NCI-H345 treated with DMSO at 0.1 percent for 48 hours (cell line): ENCODE data around the gene FLAD1.

Source experiments
- DNase-seq: peaks from one replicate; lab custom pipeline; 2025; ENCODE audit not compliant: unreplicated experiment; lab: John Stamatoyannopoulos, UW

Gene FLAD1

GRCh38 chr1:154982897-154983648 is at the start of gene FLAD1:
Gene FLAD1 (plus strand): TSS chr1:154983344. CDS start chr1:154983695, 351 bp downstream.
- DNase-seq: peak; percentile 100

GRCh38 chr1:154934358-154934948 is 48.7 kb upstream of the FLAD1 start:
- DNase-seq: no peak

GRCh38 chr1:154935749-154936554 is 47.2 kb upstream of the FLAD1 start:
- no peak for DNase-seq

DNA sequence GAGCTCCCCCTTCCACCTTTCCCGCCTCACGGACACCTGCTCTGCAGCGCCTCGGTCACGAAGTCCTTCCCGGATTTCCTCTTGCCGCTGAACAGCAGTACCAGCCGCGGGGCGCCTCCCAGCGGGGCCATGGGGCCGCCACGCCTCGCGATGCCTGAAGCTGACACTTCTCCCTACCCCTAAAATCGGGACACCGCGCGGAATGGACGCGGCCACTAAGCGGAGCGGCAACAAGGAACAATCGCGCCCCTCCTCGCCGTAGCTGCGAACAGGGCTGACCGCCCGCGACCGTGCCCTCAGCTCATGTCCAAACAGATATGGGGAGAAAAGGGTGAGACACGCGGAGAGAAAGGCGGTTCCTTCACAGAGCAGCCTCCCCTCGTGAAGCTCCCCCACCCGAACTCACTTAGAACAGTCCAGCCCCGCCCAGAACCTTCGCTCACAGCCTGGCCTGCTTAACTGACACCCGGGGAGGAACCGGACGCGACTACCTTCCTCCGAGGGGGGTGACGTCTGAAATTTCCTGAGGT is 46.5 kb upstream of the FLAD1 start, which contains the start of gene PMVK:
PMVK (minus strand) TSS at position 165 of the 530 bp plus-strand sequence; CDS start at position 131, 34 bp downstream.
- DNase-seq: peak; percentile 99

GRCh38 chr1:154937085-154937987 is 45.8 kb upstream of the FLAD1 start:
- DNase-seq: peak; percentile 99

DNA sequence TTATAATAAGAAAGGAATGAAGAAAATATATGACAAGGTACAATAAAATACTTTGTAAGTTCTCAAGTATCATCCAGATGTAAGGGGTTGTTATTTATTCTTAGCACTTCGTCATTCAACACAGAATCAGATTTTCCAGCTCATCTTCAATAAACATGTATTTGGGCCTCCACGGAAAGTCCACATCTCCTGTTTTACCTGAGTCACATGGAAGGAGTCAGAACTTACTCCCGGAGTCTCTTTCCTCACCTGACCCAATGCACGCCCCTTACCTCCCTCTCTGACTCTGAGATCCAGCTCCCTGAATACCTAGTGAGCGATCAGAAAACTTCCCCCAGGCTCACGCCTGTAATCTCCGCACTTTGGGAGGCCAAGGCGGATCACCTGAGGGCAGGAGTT is 45.2 kb upstream of the FLAD1 start:
- no peak for DNase-seq

DNA sequence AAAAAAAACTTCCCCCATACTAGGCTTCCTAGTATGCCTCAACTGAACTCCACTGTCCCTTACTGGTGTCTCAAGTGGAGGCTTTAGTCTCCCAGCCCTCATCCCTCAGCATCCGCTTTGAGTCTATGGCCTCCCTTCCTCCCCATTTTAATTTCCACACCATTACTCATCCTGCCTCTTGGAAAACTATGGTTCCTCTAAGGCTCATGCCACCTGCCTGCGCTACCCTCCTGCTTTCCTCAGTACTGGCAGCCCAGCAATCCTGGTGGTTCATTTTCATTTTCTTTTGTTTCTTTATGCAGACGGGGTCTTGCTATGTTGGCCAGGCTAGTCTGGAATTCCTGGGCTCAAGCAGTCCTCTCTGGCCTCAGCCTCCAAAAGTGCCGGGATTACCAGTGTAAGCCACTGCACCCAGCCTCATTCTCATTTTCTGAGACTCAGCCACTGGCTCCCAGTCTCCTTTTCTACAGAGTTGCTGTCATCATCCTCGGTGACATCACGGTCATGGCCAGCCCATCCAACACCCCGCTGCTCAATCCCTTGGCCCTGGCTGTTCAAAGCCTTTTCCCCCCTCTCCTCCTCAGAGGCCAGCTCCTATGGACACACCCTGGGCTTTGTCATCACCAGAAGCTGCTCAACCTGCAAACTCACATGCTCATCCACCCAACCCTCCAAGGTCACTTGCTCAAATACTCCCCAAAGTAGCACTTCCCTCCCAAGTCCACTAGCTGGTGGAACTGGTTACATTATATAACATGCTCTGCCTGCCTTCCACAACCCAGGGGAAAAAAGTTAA is 44.3 kb upstream of the FLAD1 start:
- no peak for DNase-seq

DNA sequence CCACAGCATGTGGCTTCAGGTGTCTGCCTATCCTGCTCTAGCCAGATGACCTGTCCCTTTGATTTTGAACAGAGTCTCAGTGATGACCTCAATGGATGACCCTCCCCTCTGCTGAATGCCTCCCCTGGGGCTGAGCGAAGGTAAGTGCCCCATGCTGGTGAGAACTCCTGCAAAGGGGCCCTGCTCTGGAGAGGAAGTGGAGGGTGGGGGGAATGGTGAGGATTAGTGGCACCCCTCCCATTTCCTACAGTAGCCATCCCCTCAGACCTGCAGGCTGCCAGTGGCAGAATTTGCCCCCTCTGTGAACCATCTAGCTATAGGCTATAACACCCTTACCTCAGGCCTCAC is 43.0 kb upstream of the FLAD1 start:
- DNase-seq: no peak

DNA sequence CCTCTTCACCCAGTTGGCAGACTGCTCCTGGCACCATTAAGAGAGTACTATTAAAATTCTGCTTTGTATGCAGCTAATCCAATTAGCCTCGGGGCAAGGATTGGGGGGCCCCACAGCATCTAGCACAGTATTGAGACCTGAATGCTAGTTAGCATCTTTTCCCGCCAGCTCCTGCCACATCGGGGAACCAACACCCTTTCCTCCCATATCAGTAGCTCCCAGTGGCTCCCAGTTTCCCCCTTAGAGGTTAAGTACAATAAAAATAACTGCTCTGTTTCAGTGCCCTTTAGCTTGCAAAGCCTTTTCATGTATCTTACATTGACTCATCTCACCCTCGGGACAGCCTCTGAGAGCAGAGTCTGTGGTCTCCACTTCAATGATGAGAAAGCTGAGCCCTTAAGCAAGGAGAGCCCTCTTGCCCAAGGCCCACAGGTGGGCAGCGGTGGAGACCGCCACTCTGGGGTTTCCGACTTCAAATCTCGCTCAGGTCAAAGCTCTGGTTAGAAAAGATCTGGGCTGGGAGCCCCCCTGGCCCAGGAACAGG is 42.4 kb upstream of the FLAD1 start:
- no peak for DNase-seq

DNA sequence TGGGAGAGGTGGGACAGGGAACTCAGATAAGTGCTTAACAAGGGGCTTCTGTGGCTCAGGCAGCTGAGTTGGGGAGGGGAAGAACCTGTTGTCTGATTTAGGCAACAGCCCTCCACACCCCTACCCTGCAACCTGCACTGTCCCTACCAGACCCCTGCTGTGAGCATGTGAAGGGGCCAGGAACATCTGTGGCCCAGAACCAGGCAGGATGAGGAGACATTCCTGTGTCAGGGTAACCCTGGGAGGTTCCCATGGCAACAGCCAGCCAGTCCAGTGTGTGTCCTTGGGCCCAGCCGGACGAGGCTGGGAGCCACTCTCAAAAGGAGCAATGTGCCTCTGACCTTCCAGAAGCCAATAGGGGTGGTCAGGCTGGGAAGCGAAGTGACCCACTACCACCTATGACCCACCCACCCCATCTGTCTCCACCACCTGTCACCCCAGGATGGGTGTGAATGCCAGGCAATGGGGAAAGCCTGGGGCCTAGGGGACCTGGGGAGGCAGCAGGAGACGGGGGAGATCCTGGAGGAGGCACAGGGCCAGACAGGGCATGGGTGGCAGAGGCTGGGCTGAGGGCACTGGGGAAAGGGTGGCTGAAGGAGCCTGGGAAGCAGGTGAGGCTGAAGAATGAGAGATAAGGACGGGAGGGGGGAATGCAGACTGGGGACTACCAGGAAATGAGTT is 41.7 kb upstream of the FLAD1 start:
- no peak for DNase-seq

DNA sequence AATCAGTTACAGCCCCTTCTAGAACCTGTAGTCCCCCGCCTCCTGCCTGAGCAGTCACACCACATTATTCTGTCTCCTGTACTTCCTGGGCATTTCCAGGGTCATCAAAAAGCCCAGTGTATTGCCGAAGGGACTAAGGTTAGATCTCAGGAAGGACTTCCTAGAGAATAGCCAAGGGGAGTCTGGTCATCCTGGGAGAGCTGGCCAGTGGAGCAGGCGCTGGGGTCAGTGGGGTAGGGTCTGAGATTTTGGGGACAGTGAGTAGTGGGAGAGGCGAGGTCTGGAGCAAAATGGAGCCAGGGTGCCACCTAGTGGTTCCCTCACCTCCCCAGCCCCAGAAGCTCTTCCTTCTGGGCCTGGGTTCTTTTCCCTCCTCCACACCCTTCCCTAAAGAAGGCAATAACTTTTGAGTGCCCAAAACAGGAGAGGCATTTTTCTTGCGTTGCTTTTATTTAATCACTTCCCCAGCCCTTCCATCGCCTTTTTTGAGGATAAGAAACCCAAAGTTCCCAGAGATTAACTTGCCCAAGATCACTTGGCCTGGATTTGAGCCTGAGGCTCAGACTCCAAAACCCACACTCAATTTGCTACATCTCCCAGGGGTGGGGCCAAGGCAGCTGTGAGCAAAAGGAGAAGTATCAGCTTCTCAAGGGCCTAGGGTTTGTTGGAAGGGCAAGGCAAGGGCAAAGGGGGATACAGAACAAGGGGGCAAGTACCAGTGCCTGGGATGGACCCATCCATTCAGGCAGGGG is 39.3 kb upstream of the FLAD1 start:
- DNase-seq: peak; percentile 58

- no peak for DNase-seq
These were observed 38.6 kb upstream of the FLAD1 start for GRCh38 chr1:154944401-154945159.

DNA sequence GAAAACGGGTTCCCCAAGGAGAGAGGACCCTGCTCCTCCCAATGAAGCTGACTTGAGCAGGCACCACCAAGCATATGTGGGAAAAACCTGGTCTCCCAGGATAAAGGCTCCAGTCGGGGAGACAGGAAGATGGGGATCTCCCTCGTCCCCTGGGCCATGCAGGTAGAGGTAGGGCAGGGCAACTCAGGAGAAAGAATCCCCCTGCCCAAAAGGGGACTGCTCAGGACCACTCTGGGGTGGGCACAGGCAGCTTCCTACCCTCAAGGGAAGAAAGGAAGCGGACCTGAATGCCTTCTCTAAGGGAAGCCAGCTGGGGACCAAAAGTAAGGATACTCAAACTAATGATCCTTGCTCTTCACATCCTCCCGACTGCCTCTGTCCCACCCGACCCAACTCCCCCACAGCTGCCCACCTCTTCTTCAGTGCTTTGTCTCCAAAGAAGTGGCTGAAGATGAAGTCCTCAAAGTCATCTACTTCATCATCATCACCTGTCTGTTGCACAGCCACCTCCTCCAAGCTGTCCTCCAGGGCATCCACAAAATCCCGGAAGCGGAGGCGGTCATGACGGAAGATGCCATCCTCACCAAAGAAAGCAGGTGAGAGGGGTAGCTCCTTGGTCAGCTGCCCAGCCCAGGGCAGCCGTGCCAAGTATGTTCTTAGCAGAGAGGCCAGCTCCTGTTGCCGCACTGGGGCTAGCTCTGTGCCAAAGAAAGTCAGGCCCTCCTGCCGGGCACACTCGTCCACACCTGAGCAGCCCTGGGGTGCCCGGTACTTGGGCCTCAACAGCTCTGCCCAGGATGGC is 37.8 kb upstream of the FLAD1 start:
- DNase-seq: no peak

DNA sequence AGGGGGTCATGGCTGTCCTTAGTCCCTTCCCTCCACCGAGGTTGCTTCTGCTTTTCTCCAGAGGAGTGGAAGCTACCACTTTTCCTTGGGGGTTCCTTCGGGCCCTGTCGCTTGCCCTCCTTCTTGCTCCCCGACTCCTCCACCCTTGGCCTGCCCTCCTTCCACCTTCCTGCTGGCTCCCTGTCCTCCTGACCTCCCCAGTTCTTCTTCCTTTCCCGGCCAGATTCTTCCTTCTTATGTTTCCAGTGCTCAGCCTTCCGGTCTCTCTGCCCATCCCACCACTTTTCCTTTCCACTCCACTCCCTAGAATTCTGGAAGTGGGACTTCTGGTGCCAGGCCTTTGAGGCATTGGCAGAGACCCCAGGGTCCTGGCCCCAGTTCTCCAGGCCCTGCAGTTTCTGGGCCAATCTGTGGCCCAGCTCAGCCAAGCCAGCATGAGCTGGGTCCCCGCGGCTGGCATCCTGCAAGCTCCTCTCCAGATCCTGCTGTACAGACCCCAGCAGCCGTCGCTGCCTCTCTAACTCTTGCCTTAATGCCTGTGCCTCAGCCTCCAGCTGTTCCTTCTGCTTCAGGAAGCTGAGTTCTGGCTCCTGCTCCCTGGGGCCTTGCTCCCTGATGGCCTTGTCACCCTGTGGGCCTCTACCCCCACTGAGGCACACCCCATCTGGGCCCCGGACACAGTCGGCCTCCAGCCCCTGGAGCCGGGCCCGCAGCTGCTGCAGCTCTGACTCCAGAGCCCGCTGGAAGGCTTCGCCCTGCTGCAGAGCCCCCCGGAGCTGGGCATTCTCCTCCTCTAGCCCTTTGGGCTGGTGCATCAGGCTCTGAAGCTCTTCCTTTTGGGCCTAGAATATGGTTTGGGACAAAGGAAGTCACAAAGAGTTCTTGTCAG is 36.9 kb upstream of the FLAD1 start:
- no peak for DNase-seq

DNA sequence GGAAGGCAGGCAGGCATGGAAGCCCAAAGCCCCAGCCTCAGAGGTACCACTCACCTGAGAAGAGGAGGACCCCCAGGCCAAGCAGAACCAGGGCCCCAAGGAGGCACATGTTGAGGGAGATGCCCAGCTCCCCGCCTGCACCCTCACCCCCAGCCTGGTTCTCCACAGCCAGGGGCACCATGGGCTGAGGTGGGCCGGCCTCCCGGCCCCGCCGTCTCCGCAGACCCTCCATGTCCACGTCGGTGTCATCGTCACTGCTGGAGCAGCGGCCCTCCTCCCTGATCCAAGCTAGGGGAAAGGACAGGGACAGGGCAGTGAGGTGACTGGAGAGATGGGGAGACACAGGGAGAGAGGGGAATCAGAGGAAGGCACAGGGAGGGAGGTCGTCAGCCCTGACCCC is 35.1 kb upstream of the FLAD1 start:
- DNase-seq: no peak
